Measurements from ENCODE around the gene BRSK2.
"Not testable (repeated sequence)": the region's sequence is repeated elsewhere in the genome, so short reads cannot be mapped to it uniquely, and the experiment has no call there.

Gene BRSK2

DNA sequence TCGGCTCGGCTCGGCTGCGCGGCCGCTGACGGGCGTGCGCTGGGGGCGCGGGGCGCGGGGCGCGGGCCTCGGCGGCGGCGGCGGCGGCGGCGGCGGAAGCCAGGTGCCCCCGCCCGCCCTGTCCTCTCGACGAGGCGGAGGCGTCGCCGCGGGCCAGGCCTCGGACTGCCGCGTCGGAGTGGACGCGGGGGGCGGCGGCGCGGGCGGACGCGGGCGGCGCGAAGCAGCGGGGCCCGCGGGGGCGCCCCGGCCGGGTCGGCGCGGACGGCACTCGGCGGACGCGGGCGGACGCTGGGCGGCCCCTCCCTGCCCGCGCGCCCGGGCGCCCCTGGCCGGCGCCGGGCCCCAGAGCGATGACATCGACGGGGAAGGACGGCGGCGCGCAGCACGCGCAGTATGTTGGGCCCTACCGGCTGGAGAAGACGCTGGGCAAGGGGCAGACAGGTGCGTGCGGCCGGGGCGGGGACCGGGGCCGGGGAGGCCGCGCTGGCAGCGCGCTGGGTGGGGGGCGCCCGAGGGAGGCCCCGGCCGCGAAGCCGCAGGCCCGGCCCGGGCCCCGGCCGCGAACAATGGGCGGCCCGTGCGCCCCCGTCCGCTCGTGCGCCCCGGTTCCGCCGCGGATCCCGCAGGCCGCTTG, at the start of gene BRSK2:
Gene BRSK2, plus strand, starts transcription at position 3 of the 637 bp plus-strand sequence. Its CDS starts 351 bp downstream, at position 354.
- TF ChIP-seq POLR2A (IDR thresholded peaks at IDR 0.05; ENCODE audit: low read length) (no peak), GATA1 (IDR thresholded peaks at IDR 0.05; ENCODE audit: low read depth, low read length) (no peak)
- no peak for DNase-seq

GRCh38 chr11:1340111-1340510, 49.6 kb upstream of the BRSK2 start:
- TF ChIP-seq POLR2A (IDR thresholded peaks at IDR 0.05; ENCODE audit: low read length) (no peak), GATA1 (IDR thresholded peaks at IDR 0.05; ENCODE audit: low read depth, low read length) (no peak)
- DNase-seq, result no peak

GRCh38 chr11:1341226-1341625, 48.5 kb upstream of the BRSK2 start:
- not testable (repeated sequence) for DNase-seq

DNA sequence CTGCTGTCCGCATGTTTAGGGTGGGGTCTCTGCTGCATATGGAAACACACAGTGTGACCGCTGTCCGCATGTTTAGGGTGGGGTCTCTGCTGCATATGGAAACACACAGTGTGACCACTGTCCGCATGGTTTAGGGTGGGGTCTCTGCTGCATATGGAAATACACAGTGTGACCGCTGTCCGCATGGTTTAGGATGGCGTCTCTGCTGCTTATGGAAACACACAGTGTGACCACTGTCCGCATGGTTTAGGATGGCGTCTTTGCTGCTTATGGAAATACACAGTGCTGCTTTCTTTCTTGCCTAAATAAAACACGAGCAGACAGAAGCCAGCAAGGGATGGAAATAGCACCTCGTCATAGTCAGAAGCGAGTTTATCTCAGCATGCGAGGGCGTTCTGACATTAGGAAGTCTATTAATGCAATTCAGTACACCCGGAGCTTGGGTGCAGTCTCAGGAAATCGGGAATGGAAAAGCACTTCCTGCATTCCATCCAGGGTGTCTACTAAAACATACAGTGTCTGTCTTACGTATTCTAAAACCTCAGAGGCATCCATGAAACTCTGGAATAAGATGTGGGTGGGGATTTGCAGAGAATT, 47.7 kb upstream of the BRSK2 start:
- DNase-seq, result no peak
- TF ChIP-seq GATA1 (IDR thresholded peaks at IDR 0.05; ENCODE audit: low read depth, low read length) (no peak), POLR2A (IDR thresholded peaks at IDR 0.05; ENCODE audit: low read length) (no peak)

GRCh38 chr11:1342946-1343345, 46.8 kb upstream of the BRSK2 start:
- no peak for DNase-seq
- TF ChIP-seq POLR2A (IDR thresholded peaks at IDR 0.05; ENCODE audit: low read length) (no peak), GATA1 (IDR thresholded peaks at IDR 0.05; ENCODE audit: low read depth, low read length) (no peak)

DNA sequence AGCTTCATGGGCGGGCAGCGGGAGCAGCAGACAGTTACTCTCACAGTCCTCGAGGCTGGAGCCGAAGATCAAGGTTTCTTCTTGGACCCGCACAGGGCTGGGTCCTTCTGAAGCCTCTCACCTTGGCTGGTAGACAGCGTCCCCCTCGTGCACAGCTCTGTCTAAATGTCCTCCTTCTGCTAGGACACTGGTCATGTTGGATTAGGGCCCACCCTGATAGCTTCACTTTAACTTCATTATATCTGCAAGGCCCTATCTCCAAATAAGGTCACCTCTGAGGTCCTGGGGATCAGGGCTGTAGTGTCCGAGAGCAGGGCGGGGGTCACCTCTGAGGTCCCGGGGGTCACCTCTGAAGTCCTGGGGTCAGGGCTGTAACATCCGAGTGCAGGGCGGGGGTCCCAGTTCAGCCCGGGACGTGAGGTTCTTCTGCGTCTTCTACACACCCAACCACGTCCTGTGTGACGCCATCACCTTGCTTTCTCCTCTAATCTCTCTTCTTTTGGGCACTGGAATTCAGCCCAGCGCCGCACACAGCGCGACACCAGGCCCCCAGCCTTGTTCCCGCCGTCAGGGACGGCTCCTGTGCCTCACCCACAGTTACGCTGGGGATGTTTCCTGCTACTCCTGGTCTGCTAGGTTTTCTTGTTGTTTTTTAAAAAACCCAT, 46.2 kb upstream of the BRSK2 start:
- DNase-seq, result no peak
- TF ChIP-seq POLR2A (IDR thresholded peaks at IDR 0.05; ENCODE audit: low read length), result no peak
- TF ChIP-seq GATA1 (IDR thresholded peaks at IDR 0.05; ENCODE audit: low read depth, low read length), result no peak

GRCh38 chr11:1344056-1344635, 45.6 kb upstream of the BRSK2 start:
- no peak for TF ChIP-seq POLR2A (IDR thresholded peaks at IDR 0.05; ENCODE audit: low read length)
- TF ChIP-seq GATA1 (IDR thresholded peaks at IDR 0.05; ENCODE audit: low read depth, low read length), result no peak
- no peak for DNase-seq

DNA sequence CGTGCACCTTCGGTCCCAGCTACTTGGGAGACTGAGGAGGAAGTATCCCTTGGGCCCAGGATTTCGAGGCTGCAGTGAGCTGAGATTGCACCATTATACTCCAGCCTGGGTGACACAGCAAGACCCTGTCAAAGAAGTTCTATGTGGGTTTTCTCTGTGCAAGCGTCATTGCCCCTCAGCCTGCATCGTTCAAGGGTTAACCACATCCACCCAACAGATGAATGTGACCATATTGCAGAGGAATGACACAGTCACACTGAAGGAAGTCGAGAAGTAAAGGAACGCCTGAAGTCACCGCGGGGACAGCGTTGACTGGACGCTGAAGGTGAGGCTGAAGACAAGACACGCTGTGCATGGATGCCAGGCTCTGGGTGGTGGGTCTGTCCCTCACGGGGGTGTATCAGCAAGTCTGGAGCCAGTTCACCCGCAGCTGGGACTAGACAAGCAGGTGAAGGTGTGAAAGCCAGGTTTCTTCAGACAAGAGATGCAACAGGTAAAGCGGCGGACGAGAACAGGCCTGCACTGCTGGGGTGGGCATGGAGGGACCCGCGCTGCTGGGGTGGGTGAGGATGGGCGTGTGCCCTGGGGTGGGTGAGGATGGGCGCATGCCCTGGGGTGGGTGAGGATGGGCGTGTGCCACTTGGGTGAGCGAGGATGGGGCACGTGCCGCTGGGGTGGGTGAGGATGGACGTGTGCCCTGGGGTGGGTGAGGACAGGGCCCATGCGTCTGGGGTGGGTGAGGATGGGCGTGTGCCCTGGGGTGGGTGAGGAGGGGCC, 43.8 kb upstream of the BRSK2 start:
- no peak for DNase-seq
- TF ChIP-seq GATA1 (IDR thresholded peaks at IDR 0.05; ENCODE audit: low read depth, low read length) (no peak), POLR2A (IDR thresholded peaks at IDR 0.05; ENCODE audit: low read length) (no peak)

DNA sequence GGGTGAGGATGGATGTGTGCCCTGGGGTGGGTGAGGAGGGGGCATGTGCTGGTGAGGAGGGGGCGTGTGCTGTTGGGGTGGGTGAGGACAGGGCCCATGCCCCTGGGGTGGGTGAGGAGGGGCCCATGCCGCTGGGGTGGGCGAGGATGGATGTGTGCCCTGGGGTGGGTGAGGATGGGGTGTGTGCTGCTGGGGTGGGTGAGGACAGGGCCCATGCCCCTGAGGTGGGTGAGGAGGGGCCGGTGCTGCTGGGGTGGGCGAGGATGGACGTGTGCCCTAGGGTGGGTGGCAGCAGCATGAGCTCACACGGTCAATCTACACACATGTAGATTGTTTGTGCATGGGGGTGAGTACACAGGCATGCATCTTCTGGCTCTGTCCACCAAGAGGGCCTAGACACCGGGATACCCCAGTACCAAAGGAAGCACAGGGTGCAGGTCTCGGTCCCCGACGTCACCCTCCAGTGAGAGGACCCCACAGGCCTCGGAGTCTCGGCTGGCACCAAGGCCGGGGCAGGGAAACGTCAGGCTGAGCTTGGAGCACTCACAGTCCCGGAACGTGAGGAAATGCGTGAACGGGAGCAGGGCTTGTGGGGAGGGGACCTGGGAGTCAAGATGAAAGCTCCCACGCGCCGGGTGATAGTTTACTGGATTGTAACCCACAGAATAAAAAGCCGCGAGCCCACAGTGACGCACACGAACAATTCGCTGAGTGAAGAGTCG, 42.9 kb upstream of the BRSK2 start:
- no peak for DNase-seq
- TF ChIP-seq POLR2A (IDR thresholded peaks at IDR 0.05; ENCODE audit: low read length), result no peak
- TF ChIP-seq GATA1 (IDR thresholded peaks at IDR 0.05; ENCODE audit: low read depth, low read length), result no peak

- DNase-seq, result not testable (repeated sequence)
These were observed 42.2 kb upstream of the BRSK2 start for GRCh38 chr11:1347411-1347999.

DNA sequence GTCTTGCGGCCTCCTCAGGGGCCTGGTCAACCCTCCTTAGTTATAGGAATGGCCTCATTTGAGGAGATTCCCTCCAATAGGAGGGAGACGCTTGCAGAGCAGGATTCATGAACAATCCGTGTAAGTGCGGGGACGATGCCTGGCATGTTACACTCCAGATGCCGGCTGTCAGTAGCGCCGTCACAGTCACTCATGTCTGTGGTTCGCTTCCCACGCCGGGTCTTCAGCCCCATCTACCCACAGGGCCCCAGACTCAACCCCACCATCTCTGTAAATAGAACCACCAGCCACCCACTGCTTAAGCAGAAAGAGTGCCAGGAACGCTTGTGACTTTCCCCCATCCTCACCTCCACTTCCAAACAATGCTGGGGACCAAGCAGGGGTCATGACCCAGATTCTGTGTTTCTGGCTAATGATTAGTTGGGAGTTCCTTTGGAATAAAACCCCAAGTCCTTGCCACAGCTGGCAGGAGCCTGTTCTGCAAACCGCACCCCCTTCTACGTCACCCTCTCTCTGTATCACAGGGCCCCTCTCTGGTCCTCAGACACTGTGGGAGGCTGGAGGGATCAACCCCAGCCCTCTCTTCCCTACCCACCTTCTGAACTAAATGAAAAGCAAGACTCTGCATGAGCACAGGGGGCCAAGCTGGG, 41.5 kb upstream of the BRSK2 start:
- TF ChIP-seq GATA1 (IDR thresholded peaks at IDR 0.05; ENCODE audit: low read depth, low read length) (no peak), POLR2A (IDR thresholded peaks at IDR 0.05; ENCODE audit: low read length) (no peak)
- no peak for DNase-seq

DNA sequence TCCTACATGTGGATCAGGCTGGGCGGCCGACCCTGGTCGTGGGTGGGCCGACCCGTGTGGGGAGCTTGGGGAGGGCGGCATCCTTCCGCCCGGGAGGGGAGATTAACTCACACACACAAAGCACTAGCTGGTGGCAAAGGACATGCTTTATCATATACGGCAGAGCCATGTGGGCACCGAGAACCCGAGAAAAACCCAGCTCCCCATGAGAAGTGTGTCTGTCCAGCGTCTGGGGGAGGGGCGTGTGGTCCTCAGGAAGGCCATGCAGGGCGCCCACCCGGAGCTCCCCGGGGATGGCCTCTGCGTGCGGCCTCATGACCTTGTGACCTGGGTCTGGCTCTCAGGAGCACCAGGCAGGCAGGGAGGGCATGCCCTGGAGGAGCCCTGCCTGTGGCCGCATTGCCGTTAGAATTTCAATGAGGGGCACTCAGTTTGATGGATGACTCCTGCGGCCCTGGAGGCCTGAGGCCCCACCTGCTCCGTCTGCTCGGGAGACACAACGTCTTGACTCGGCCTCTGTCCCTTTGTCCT, 40.9 kb upstream of the BRSK2 start:
- TF ChIP-seq GATA1 (IDR thresholded peaks at IDR 0.05; ENCODE audit: low read depth, low read length), result no peak

More for the DNA sequence above, 40.9 kb upstream of the BRSK2 start:
- DNase-seq, result no peak

Measured in erythroblast (primary cell).